CD8-positive, alpha-beta memory T cell (primary cell): ENCODE data around the gene ABHD14A. TPM values are rescaled to one million over a fixed set of nuclear protein-coding genes. Genes with fewer than 3 reads are reported as not detected.
"Not testable (repeated sequence)": the region's sequence is repeated elsewhere in the genome, so short reads cannot be mapped to it uniquely, and the experiment has no call there.

ENCODE experiments used
- CTCF ChIA-PET: fragments of 350-600 bp; sonication (Branson Sonifier 250); formaldehyde crosslinking; loops from one replicate; lab custom pipeline; 2021; ENCODE audit warnings: antibody characterized with exemption; lab: Charles Lee
- POLR2A ChIA-PET: fragments of 350-600 bp; sonication (Branson Sonifier 250); formaldehyde crosslinking; loops from one replicate; lab custom pipeline; 2021; ENCODE audit warnings: antibody characterized with exemption; lab: Charles Lee
- DNase-seq, 5 donors: peaks; one replicate each; pipeline versions ENCODE4 v3.0.0 to v3.0.0-alpha.2; 2020 to 2022; ENCODE audit warnings: mixed read lengths in 1 of 5
- H3K27ac ChIP-seq: one replicate; pipeline ENCODE4 v1.7.0; 2013; ENCODE audit warnings: low read depth, mild to moderate bottlenecking, low read length, moderate library complexity
- H3K27me3 ChIP-seq: 2 replicates; pipeline ENCODE4 v1.7.0; 2013; ENCODE audit warnings: low read length, mild to moderate bottlenecking; ENCODE audit not compliant: insufficient read depth, poor library complexity, severe bottlenecking
- H3K36me3 ChIP-seq: 2 replicates; pipeline ENCODE4 v1.7.0; 2013; ENCODE audit warnings: mild to moderate bottlenecking, low read length, moderate library complexity; ENCODE audit not compliant: insufficient read depth
- H3K4me1 ChIP-seq: 2 replicates; pipeline ENCODE4 v1.7.0; 2013; ENCODE audit warnings: mild to moderate bottlenecking, low read length, moderate library complexity; ENCODE audit not compliant: insufficient read depth
- H3K4me3 ChIP-seq: 2 replicates; pipeline ENCODE4 v1.7.0; 2013; ENCODE audit warnings: mild to moderate bottlenecking, low read length
- H3K9me3 ChIP-seq: 2 replicates; pipeline ENCODE4 v1.7.0; 2013; ENCODE audit warnings: mild to moderate bottlenecking, low read length
- H3K27ac Mint-ChIP-seq, 8 donors: one replicate each; pipeline ENCODE4 v1.8.0; 2020 to 2021; ENCODE audit warnings: mixed read lengths in 8 of 8, mild to moderate bottlenecking in 6 of 8, inconsistent platforms in 3 of 8, moderate library complexity in 3 of 8
- H3K27me3 Mint-ChIP-seq, 2 donors: one replicate each; pipeline ENCODE4 v1.8.0; 2020 to 2021; ENCODE audit warnings: mixed read lengths in 2 of 2, mild to moderate bottlenecking in 1 of 2, moderate library complexity in 1 of 2
- H3K36me3 Mint-ChIP-seq, 3 donors: one replicate each; pipeline ENCODE4 v1.8.0; 2020 to 2021; ENCODE audit warnings: mixed read lengths in 3 of 3, inconsistent platforms in 1 of 3, mild to moderate bottlenecking in 1 of 3
- H3K4me1 Mint-ChIP-seq, 3 donors: one replicate each; pipeline ENCODE4 v1.8.0; 2020 to 2021; ENCODE audit warnings: mixed read lengths in 3 of 3, inconsistent platforms in 1 of 3, mild to moderate bottlenecking in 1 of 3
- H3K4me3 Mint-ChIP-seq, 7 donors: one replicate each; pipeline ENCODE4 v1.8.0; 2020 to 2021; ENCODE audit warnings: mixed read lengths in 7 of 7, mild to moderate bottlenecking in 6 of 7, moderate library complexity in 4 of 7, inconsistent platforms in 2 of 7
- H3K9me3 Mint-ChIP-seq, 5 donors: one replicate each; pipeline ENCODE4 v1.8.0; 2020 to 2022; ENCODE audit warnings: mixed read lengths in 5 of 5, mild to moderate bottlenecking in 3 of 5, moderate library complexity in 2 of 5, inconsistent platforms in 1 of 5
- polyA plus RNA-seq: library from polyadenylated mRNA; unstranded; fragments of 300-500 nt; fragmentation: Illumina TruSeq; gene quantifications from one replicate; pipeline ENCODE4 v1.2.3, GENCODE V29; 2021
- total RNA-seq, 2 experiments: library from RNA; stranded (reverse); gene quantifications; one replicate each; pipeline ENCODE4 v1.2.3, GENCODE V29; 2021

ABHD14A gene
- total and polyA plus RNA-seq, 3 experiments from 2014 or later, result 14.4 to 117 (median 16.0) TPM

- peaks cover 3% of the 10 kb centered on the region for H3K4me1 ChIP-seq
- H3K27me3 ChIP-seq, result no peaks in the 10 kb centered on the region
- H3K27ac Mint-ChIP-seq, result peak overlapping the region in 6 of 8 donors; percentile 6 to 89 (median 56)
Observed at GRCh38 chr3:51988286-51989146, 13.7 kb downstream of the ABHD14A start.

GRCh38 chr3:51990501-51990971, 15.7 kb downstream of the ABHD14A start:
- H3K27ac ChIP-seq, H3K4me3 ChIP-seq, DNase-seq, H3K27ac Mint-ChIP-seq, H3K4me3 Mint-ChIP-seq, POLR2A ChIA-PET, H3K27me3 ChIP-seq, H3K9me3 ChIP-seq, H3K9me3 Mint-ChIP-seq, H3K27me3 Mint-ChIP-seq: not testable (repeated sequence)
- H3K36me3 ChIP-seq, result peaks cover 22% of the 10 kb centered on the region
- H3K4me1 ChIP-seq, result peaks cover 17% of the 10 kb centered on the region
- Mint-ChIP-seq H3K4me1 (peaks cover 23 to 36% (median 36%) of the 10 kb centered on the region in 3 donors), H3K36me3 (peaks cover 1 to 42% (median 5%) of the 10 kb centered on the region in 3 donors)
- CTCF ChIA-PET, result interaction anchor here (1.1 to 2.0 kb wide), 4 partner anchors 8 to 48 kb away, joined by 3 to 7 read pairs (median 5); partner anchors contain the start of genes ABHD14B, ACY1 and PARP3

More at GRCh38 chr3:51988286-51989146, 13.7 kb downstream of the ABHD14A start:
- peaks cover 13 to 22% (median 22%) of the 10 kb centered on the region in 3 donors for H3K4me1 Mint-ChIP-seq
- no peak overlapping the region for H3K4me3 ChIP-seq
- H3K36me3 Mint-ChIP-seq, result peaks cover 0 to 22% (median 0%) of the 10 kb centered on the region in 3 donors
- H3K27ac ChIP-seq, result no peak overlapping the region
- no peak overlapping the region for H3K4me3 Mint-ChIP-seq
- DNase-seq, result no peak
- peaks cover 10% of the 10 kb centered on the region for H3K36me3 ChIP-seq
- H3K9me3 ChIP-seq, result no peaks in the 10 kb centered on the region
- ChIA-PET POLR2A (no interaction called here), CTCF (interaction anchor here (2.7 kb wide), 1 partner anchor 15 kb away, joined by 10 read pairs; the partner anchor contains the start of gene ABHD14B)
- H3K9me3 Mint-ChIP-seq, result no peaks in the 10 kb centered on the region
- H3K27me3 Mint-ChIP-seq, result no peaks in the 10 kb centered on the region

GRCh38 chr3:51992017-51992682, 17.3 kb downstream of the ABHD14A start:
- Mint-ChIP-seq H3K4me1 (peaks cover 30 to 48% (median 46%) of the 10 kb centered on the region in 3 donors), H3K36me3 (peaks cover 3 to 45% (median 5%) of the 10 kb centered on the region in 3 donors), H3K4me3 (no peak overlapping the region), H3K27me3 (no peaks in the 10 kb centered on the region), H3K9me3 (no peaks in the 10 kb centered on the region), H3K27ac (peak overlapping the region in 3 of 8 donors; percentile 2 to 66 (median 47))
- Histone ChIP-seq H3K27ac (no peak overlapping the region), H3K4me1 (peaks cover 17% of the 10 kb centered on the region), H3K36me3 (peaks cover 22% of the 10 kb centered on the region), H3K9me3 (no peaks in the 10 kb centered on the region), H3K4me3 (no peak overlapping the region), H3K27me3 (no peaks in the 10 kb centered on the region)
- DNase-seq, result no peak
- POLR2A ChIA-PET, result interaction anchor here (0.5 to 1.4 kb wide), 2 partner anchors 9 to 1051 kb away, joined by 3 to 4 read pairs; partner anchors contain the start of gene ACY1
- CTCF ChIA-PET, result interaction anchor here (0.9 to 2.0 kb wide), 6 partner anchors 9 to 50 kb away, joined by 3 to 7 read pairs (median 4); partner anchors contain the start of genes ABHD14B, ACY1 and PARP3

- H3K27me3 ChIP-seq, H3K9me3 ChIP-seq, POLR2A ChIA-PET, DNase-seq, H3K4me3 ChIP-seq, H3K9me3 Mint-ChIP-seq, H3K27me3 Mint-ChIP-seq, H3K27ac ChIP-seq: not testable (repeated sequence)
- H3K4me3 Mint-ChIP-seq, result peak overlapping the region in 5 of 7 donors; percentile 48 to 97 (median 54)
- H3K27ac Mint-ChIP-seq, result peak overlapping the region in 6 of 8 donors; percentile 17 to 100 (median 50)
- CTCF ChIA-PET, result interaction anchor here (1.0 to 1.7 kb wide), 2 partner anchors 19 to 36 kb away, joined by 3 to 4 read pairs; partner anchors contain the start of gene ABHD14A
- Histone ChIP-seq H3K36me3 (peaks cover 22% of the 10 kb centered on the region), H3K4me1 (peaks cover 17% of the 10 kb centered on the region)
- H3K4me1 Mint-ChIP-seq, result peaks cover 30 to 49% (median 46%) of the 10 kb centered on the region in 3 donors
- peaks cover 3 to 45% (median 5%) of the 10 kb centered on the region in 3 donors for H3K36me3 Mint-ChIP-seq
Observed at GRCh38 chr3:51993657-51994056, 18.8 kb downstream of the ABHD14A start.

GRCh38 chr3:51994530-51994929, 19.7 kb downstream of the ABHD14A start:
- peaks cover 3 to 45% (median 5%) of the 10 kb centered on the region in 3 donors for H3K36me3 Mint-ChIP-seq

GRCh38 chr3:51995346-51996163, 20.7 kb downstream of the ABHD14A start, which contains the start of gene RPL29:
Gene RPL29, minus strand, starts transcription at chr3:51995895. Its CDS starts 434 bp downstream, at chr3:51995461.
- peaks cover 3 to 45% (median 5%) of the 10 kb centered on the region in 3 donors for H3K36me3 Mint-ChIP-seq
- POLR2A ChIA-PET, result interaction anchor here (0.6 to 1.7 kb wide), 10 partner anchors 9 to 1492 kb away, joined by 3 to 12 read pairs (median 5); partner anchors contain the start of genes ABHD14B, ACY1, CACNA2D2 and DUSP7
- H3K36me3 ChIP-seq, result peaks cover 22% of the 10 kb centered on the region
- H3K4me3 Mint-ChIP-seq, result peak within 1 kb of the TSS; percentile 94 to 100 (median 100)
- CTCF ChIA-PET, result interaction anchor here (0.6 to 2.4 kb wide), 12 partner anchors 13 to 344 kb away, joined by 3 to 20 read pairs (median 4); partner anchors contain the start of genes ABHD14B, ACY1, PARP3 and RRP9
- DNase-seq, result peak; percentile 84 to 91 (median 90)
- H3K9me3 Mint-ChIP-seq, result no peaks in the 10 kb centered on the region
- peaks cover 0 to 1% of the 10 kb centered on the region in 2 donors for H3K27me3 Mint-ChIP-seq
- peak within 1 kb of the TSS; percentile 91 for H3K27ac ChIP-seq
- H3K4me1 Mint-ChIP-seq, result peaks cover 30 to 49% (median 46%) of the 10 kb centered on the region in 3 donors
- H3K4me1 ChIP-seq, result peaks cover 17% of the 10 kb centered on the region
- H3K9me3 ChIP-seq, result no peaks in the 10 kb centered on the region
- peak within 1 kb of the TSS; percentile 91 to 100 (median 100) for H3K27ac Mint-ChIP-seq
- H3K4me3 ChIP-seq, result peak within 1 kb of the TSS; percentile 97
- no peaks in the 10 kb centered on the region for H3K27me3 ChIP-seq

More at GRCh38 chr3:51994530-51994929, 19.7 kb downstream of the ABHD14A start:
- H3K27me3 Mint-ChIP-seq, result peaks cover 0 to under 1% of the 10 kb centered on the region in 2 donors
- H3K4me1 Mint-ChIP-seq, result peaks cover 30 to 49% (median 46%) of the 10 kb centered on the region in 3 donors
- H3K27me3 ChIP-seq, result no peaks in the 10 kb centered on the region
- no peaks in the 10 kb centered on the region for H3K9me3 Mint-ChIP-seq
- H3K27ac Mint-ChIP-seq, result peak overlapping the region; percentile 91 to 100 (median 100)
- ChIA-PET POLR2A (no interaction called here), CTCF (interaction anchor here (1.0 to 2.4 kb wide), 6 partner anchors 12 to 345 kb away, joined by 3 to 20 read pairs (median 6); partner anchors contain the start of genes ABHD14A, ABHD14B, ACY1 and PARP3)
- peaks cover 22% of the 10 kb centered on the region for H3K36me3 ChIP-seq
- H3K4me1 ChIP-seq, result peaks cover 17% of the 10 kb centered on the region
- peak overlapping the region; percentile 91 for H3K27ac ChIP-seq
- H3K4me3 ChIP-seq, result peak overlapping the region; percentile 97
- peak overlapping the region; percentile 94 to 100 (median 100) for H3K4me3 Mint-ChIP-seq
- no peaks in the 10 kb centered on the region for H3K9me3 ChIP-seq
- no peak for DNase-seq
